ENCODE results near the gene ANO1.

Gene ANO1

GRCh38 chr11:70225681-70226177 lies 147.6 kb downstream of the ANO1 start:
- no peak overlapping the region for H3K27ac ChIP-seq
- no peak overlapping the region for H3K9ac ChIP-seq (ENCODE audit: insufficient read length)
- no peaks in the 10 kb centered on the region for H3K9me3 ChIP-seq (ENCODE audit: low read depth, low read length)
- TF ChIP-seq EZH2 (IDR thresholded peaks at IDR 0.05): no peak
- TF ChIP-seq POLR2AphosphoS5 (IDR thresholded peaks at IDR 0.05; ENCODE audit: borderline replicate concordance, low read depth, low read length): no peak
- no peak overlapping the region for H3K4me3 ChIP-seq
- DNase-seq (ENCODE audit: low read depth, low spot score): no peak
- H3K36me3 ChIP-seq (ENCODE audit: insufficient read depth, low read length): no peaks in the 10 kb centered on the region

- TF ChIP-seq FOXP2 (optimal IDR thresholded peaks at IDR 0.05; ENCODE audit: control extremely low read depth, extremely low read length, insufficient read depth) (no peak), EZH2 (IDR thresholded peaks at IDR 0.05) (no peak), POLR2AphosphoS5 (IDR thresholded peaks at IDR 0.05; ENCODE audit: borderline replicate concordance, low read depth, low read length) (no peak)
- H3K9ac ChIP-seq (ENCODE audit: insufficient read length): no peak overlapping the region
- no peak for DNase-seq (ENCODE audit: low read depth, low spot score)
- no peak overlapping the region for H3K4me3 ChIP-seq
- no peak overlapping the region for H3K27ac ChIP-seq
- no peaks in the 10 kb centered on the region for H3K9me3 ChIP-seq (ENCODE audit: low read depth, low read length)
- no peaks in the 10 kb centered on the region for H3K36me3 ChIP-seq (ENCODE audit: insufficient read depth, low read length)
Measured at GRCh38 chr11:70226183-70226582, 148.1 kb downstream of the ANO1 start.

GRCh38 chr11:70226967-70227366 lies 148.8 kb downstream of the ANO1 start:
- no peak for TF ChIP-seq POLR2AphosphoS5 (IDR thresholded peaks at IDR 0.05; ENCODE audit: borderline replicate concordance, low read depth, low read length)
- TF ChIP-seq FOXP2 (optimal IDR thresholded peaks at IDR 0.05; ENCODE audit: control extremely low read depth, extremely low read length, insufficient read depth): no peak
- TF ChIP-seq EZH2 (IDR thresholded peaks at IDR 0.05): no peak
- Histone ChIP-seq H3K9ac (ENCODE audit: insufficient read length) (no peak overlapping the region), H3K36me3 (ENCODE audit: insufficient read depth, low read length) (no peaks in the 10 kb centered on the region), H3K27ac (no peak overlapping the region), H3K9me3 (ENCODE audit: low read depth, low read length) (no peaks in the 10 kb centered on the region), H3K4me3 (no peak overlapping the region)
- no peak for DNase-seq (ENCODE audit: low read depth, low spot score)

- Histone ChIP-seq H3K27ac (no peak overlapping the region), H3K9ac (ENCODE audit: insufficient read length) (no peak overlapping the region), H3K4me3 (no peak overlapping the region), H3K9me3 (ENCODE audit: low read depth, low read length) (no peaks in the 10 kb centered on the region), H3K36me3 (ENCODE audit: insufficient read depth, low read length) (no peaks in the 10 kb centered on the region)
- DNase-seq (ENCODE audit: low read depth, low spot score): no peak
- TF ChIP-seq EZH2 (IDR thresholded peaks at IDR 0.05) (no peak), POLR2AphosphoS5 (IDR thresholded peaks at IDR 0.05; ENCODE audit: borderline replicate concordance, low read depth, low read length) (no peak), FOXP2 (optimal IDR thresholded peaks at IDR 0.05; ENCODE audit: control extremely low read depth, extremely low read length, insufficient read depth) (no peak)
Measured at GRCh38 chr11:70229737-70230136, 151.6 kb downstream of the ANO1 start.

GRCh38 chr11:70230151-70230839 lies 152.2 kb downstream of the ANO1 start:
- Histone ChIP-seq H3K9ac (ENCODE audit: insufficient read length) (no peak overlapping the region), H3K4me3 (no peak overlapping the region), H3K9me3 (ENCODE audit: low read depth, low read length) (no peaks in the 10 kb centered on the region), H3K27ac (no peak overlapping the region), H3K36me3 (ENCODE audit: insufficient read depth, low read length) (no peaks in the 10 kb centered on the region)
- no peak for DNase-seq (ENCODE audit: low read depth, low spot score)
- TF ChIP-seq FOXP2 (optimal IDR thresholded peaks at IDR 0.05; ENCODE audit: control extremely low read depth, extremely low read length, insufficient read depth): no peak
- no peak for TF ChIP-seq POLR2AphosphoS5 (IDR thresholded peaks at IDR 0.05; ENCODE audit: borderline replicate concordance, low read depth, low read length)
- no peak for TF ChIP-seq EZH2 (IDR thresholded peaks at IDR 0.05)

GRCh38 chr11:70230840-70231710 lies 153.0 kb downstream of the ANO1 start:
- Histone ChIP-seq H3K9ac (ENCODE audit: insufficient read length) (no peak overlapping the region), H3K4me3 (no peak overlapping the region), H3K9me3 (ENCODE audit: low read depth, low read length) (no peaks in the 10 kb centered on the region), H3K36me3 (ENCODE audit: insufficient read depth, low read length) (no peaks in the 10 kb centered on the region), H3K27ac (no peak overlapping the region)
- no peak for DNase-seq (ENCODE audit: low read depth, low spot score)
- TF ChIP-seq FOXP2 (optimal IDR thresholded peaks at IDR 0.05; ENCODE audit: control extremely low read depth, extremely low read length, insufficient read depth): no peak
- TF ChIP-seq POLR2AphosphoS5 (IDR thresholded peaks at IDR 0.05; ENCODE audit: borderline replicate concordance, low read depth, low read length): no peak
- TF ChIP-seq EZH2 (IDR thresholded peaks at IDR 0.05): no peak

GRCh38 chr11:70233034-70233433 lies 154.9 kb downstream of the ANO1 start:
- no peak overlapping the region for H3K4me3 ChIP-seq
- no peak overlapping the region for H3K27ac ChIP-seq
- H3K9me3 ChIP-seq (ENCODE audit: low read depth, low read length): no peaks in the 10 kb centered on the region
- H3K36me3 ChIP-seq (ENCODE audit: insufficient read depth, low read length): no peaks in the 10 kb centered on the region
- no peak for TF ChIP-seq POLR2AphosphoS5 (IDR thresholded peaks at IDR 0.05; ENCODE audit: borderline replicate concordance, low read depth, low read length)
- no peak for TF ChIP-seq FOXP2 (optimal IDR thresholded peaks at IDR 0.05; ENCODE audit: control extremely low read depth, extremely low read length, insufficient read depth)
- TF ChIP-seq EZH2 (IDR thresholded peaks at IDR 0.05): no peak
- no peak for DNase-seq (ENCODE audit: low read depth, low spot score)
- no peak overlapping the region for H3K9ac ChIP-seq (ENCODE audit: insufficient read length)

GRCh38 chr11:70233511-70233934 lies 155.4 kb downstream of the ANO1 start:
- Histone ChIP-seq H3K4me3 (no peak overlapping the region), H3K9ac (ENCODE audit: insufficient read length) (no peak overlapping the region), H3K36me3 (ENCODE audit: insufficient read depth, low read length) (no peaks in the 10 kb centered on the region), H3K9me3 (ENCODE audit: low read depth, low read length) (no peaks in the 10 kb centered on the region), H3K27ac (no peak overlapping the region)
- DNase-seq (ENCODE audit: low read depth, low spot score): no peak
- TF ChIP-seq EZH2 (IDR thresholded peaks at IDR 0.05) (no peak), POLR2AphosphoS5 (IDR thresholded peaks at IDR 0.05; ENCODE audit: borderline replicate concordance, low read depth, low read length) (no peak), FOXP2 (optimal IDR thresholded peaks at IDR 0.05; ENCODE audit: control extremely low read depth, extremely low read length, insufficient read depth) (no peak)

Data from SK-N-MC (cell line).